Measurements from ENCODE around the gene CAPN2.
A peak's percentile ranks its signal among the peaks of the same experiment; 100 is the strongest.
"Not testable (repeated sequence)": the region's sequence is repeated elsewhere in the genome, so short reads cannot be mapped to it uniquely, and the experiment has no call there.

Gene CAPN2

DNA sequence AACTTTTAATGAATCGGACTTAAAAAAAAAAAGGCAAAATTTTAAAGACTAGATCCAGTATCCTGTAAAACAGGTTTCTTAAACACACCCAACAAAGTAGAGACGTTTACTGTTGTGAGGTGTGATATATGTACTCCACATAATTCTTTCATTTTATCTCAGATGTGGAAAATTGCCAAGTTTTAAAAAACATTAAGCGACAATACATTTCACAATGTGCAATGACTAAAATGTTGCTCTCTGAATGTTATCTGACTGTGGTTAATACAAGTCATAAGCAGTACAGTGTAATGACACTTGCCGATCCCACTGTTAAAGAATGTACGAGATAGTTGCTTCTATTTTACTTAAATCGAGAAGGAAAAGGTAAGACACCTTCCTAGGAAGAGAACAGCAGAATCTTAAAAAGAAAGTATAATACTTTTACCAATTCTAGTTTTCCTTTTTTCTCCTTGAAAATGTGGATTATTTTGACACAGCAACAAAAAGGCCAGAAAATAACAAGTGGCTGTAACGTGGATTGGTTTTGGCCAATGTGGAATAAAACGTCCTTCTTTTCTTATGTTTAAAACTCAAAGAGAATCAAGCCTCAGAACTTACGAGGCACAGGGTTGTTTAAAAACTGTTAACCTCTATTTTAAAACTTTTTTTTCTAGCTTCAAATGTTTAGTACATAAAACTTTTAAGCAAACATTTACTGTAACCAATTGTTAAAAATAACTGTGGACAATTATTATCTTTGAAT lies 82.0 kb downstream of the CAPN2 start:
- DNase-seq: no peak

DNA sequence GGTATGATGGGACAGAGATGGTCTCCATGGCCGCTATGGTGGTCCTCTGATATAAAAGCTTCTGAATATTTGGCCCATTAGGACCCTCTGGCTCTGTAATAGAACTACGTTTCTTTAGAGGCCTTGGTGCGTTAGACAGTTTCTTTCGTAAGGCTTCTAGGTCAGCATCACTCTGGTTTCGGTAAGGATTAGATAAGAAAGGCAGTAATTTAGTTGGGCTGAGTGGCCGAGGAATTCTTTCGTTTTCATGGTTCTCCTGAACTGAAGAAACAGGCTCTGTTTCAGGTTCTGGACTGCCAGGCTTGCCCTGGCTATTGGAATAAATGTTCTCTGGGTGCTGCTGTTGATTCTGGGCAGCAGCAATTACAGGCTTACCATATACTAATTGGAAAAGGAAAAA lies 83.9 kb downstream of the CAPN2 start:
- DNase-seq: no peak

GRCh38 chr1:223802032-223802431 lies 89.7 kb downstream of the CAPN2 start:
- DNase-seq: no peak

GRCh38 chr1:223802602-223803001 lies 90.3 kb downstream of the CAPN2 start:
- DNase-seq: no peak

- no peak for DNase-seq
Measured at GRCh38 chr1:223803211-223803610, 90.9 kb downstream of the CAPN2 start.

DNA sequence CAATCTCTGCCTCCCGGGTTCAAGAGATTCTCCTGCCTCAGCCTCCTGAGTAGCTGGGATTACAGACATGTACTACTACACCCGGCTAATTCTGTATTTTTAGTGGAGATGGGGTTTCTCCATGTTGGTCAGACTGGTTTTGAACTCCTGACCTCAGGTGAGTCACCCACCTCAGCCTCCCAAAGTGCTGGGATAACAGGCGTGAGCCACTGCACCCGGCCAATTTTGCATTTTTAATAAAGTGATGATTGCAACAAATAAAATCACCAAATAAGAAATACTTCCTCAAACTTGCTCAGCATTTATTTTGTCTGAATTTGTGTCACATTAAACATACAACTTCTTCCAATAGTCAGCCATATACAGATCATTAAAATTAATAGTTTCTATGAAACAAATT lies 97.6 kb downstream of the CAPN2 start:
- not testable (repeated sequence) for DNase-seq

- DNase-seq: no peak
Measured at GRCh38 chr1:223810586-223810985, 98.2 kb downstream of the CAPN2 start.

DNA sequence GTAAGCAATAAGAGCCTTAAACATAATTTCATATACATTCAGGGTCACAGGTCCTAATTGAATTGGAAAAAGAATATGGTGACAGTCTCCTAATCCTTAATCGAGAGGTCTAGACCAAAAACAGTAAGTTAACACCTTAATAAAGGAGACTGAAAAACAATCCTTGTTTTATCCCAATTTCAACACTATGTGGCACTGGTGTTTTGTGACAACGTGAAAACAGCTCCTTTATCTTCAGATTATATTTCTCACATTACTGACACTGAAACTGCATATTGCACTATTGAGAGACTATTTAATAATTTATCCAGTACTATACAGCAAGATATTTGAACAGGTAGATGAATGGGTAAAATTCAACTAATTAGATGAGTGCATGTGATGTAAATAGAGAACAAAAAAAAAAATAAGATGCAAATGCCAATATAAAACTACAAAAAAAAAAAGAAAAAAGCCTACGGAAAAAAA lies 99.3 kb downstream of the CAPN2 start:
- DNase-seq: peak; percentile 39

DNA sequence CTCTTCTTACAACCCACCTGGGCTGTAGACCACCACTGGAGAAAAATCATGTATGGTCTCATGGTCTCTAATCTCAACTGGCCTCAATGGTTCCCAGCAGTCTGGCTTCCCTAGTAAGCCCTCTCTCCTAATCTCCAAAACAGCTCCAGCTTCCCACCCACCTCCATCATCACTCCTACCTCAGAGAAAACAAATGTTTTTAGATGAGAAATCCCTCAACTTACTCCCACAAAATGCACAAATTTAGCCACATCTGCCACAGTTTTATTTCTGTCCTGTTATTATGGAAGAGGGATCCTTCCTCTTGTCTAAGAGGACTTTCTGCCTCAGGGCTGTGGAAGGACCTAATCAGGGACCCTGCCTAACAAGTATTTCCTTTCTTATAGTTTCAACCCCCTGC lies 101.3 kb downstream of the CAPN2 start:
- DNase-seq: no peak

GRCh38 chr1:223815020-223815853 lies 102.9 kb downstream of the CAPN2 start:
- no peak for DNase-seq

- DNase-seq: peak; percentile 42
Measured at GRCh38 chr1:223815865-223816264, 103.5 kb downstream of the CAPN2 start.

GRCh38 chr1:223817265-223817664 lies 104.9 kb downstream of the CAPN2 start:
- DNase-seq: not testable (repeated sequence)

GRCh38 chr1:223819730-223820514 lies 107.6 kb downstream of the CAPN2 start:
- peak; percentile 70 for DNase-seq

DNA sequence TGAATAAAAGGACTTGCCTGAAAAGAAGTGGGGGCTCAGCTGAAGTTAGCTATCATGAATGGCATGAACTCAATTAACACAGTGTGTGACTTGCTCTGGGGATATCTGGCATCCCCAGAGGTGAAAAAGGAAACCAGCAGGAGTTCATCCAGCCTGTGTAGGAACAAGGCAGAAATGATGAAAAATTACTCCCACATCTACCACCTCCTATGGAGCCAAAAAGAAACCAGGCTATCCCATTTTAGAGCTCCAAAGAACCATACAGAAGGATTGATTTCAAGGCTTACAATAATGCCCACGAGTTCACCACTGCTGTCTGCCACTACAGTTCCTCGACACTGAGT lies 108.1 kb downstream of the CAPN2 start:
- DNase-seq: no peak

DNA sequence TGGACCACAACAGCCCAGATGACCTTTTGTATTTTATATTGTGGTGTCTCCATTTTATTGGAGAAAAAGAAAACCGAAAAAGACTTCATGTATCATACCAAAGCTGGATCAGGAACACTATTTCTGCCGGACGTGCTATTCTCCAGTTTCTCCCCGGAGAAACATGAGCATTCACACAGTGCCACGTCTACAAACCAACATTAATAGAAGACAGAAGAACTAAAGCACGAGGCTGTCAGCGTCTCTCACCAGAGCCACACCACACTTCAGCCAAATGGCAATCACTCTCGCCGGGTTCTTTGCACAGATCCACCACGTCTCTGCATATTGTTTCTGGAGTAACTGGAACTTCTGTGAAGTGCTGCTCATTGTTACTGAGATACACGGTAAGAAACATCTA lies 108.6 kb downstream of the CAPN2 start:
- no peak for DNase-seq

GRCh38 chr1:223824287-223824686 lies 111.9 kb downstream of the CAPN2 start:
- DNase-seq: no peak

DNA sequence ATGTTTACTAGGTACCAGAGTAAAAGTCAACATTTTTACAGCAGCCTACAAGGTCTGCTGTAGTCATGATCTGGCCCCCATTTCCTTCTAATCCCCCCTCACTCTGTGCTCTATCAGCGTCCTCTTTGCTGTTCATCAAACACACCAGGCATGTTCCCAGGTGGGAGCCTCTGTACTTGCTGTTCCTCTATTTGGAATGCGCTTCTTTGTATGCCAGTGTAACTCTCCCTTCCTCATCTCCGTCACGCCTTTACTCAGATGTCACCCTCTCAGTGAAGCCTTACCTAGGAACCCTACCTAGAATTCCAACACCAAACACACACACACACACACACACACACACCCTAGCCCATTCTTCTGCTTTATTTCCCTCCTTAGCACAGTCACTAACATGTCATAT lies 112.4 kb downstream of the CAPN2 start:
- no peak for DNase-seq
